ENCODE results near the gene CYP11A1.

The CYP11A1 gene

GRCh38 chr15:74347757-74348250 lies 19.6 kb downstream of the CYP11A1 start:
- no peak for DNase-seq (ENCODE audit: low read depth in 3 of 3)

- DNase-seq (ENCODE audit: low read depth in 3 of 3), result no peak
Measured at GRCh38 chr15:74345051-74345450, 22.4 kb downstream of the CYP11A1 start.

DNA sequence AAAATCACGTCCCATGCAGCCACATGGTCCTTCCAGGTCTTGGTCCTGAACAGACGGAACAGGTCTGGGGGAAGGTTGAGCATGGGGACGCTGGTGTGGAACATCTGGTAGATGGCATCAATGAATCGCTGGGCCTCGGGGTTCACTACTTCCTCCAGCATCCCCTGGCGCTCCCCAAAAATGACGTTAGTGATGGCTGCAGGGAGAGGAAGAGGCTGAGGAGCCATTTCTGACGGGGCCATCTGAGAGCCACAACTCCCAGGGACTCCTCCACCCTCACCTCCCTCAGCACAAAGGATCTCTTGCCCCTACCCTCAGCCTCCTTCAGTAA lies 23.7 kb downstream of the CYP11A1 start:
- DNase-seq (ENCODE audit: low read depth in 3 of 3), result no peak

DNA sequence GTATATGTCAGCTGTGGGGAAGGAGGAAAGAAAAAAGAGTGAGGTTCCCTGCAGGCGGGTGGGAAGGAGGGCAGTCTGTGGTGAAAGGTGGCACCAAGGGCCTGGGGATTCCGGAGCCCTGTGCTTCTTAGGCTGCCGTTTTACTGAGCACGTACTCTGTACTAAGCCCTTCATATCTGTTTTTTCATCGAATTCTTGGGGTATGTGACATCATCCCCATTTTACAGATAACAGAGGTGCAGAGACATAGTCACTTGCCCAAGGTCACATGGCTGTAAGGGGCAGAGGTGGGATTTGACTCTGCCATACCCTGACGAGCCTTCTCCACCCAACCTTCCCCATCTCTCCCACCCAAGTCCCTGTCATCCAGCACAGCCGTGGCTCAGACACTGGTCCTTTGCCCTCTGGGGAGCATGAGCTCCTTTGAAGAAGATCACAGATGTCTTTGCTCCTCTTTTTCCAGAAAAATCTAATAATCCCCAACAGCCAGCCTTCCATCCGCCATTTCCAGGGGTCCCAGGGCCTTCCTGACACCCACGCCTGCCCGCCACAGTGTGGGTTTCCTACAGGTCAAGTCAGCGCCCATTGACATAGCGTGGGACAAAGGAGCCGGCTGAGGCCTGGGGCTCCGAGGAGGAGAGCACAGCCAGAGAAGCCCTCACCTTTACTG lies 24.2 kb downstream of the CYP11A1 start:
- no peak for DNase-seq (ENCODE audit: low read depth in 3 of 3)

DNA sequence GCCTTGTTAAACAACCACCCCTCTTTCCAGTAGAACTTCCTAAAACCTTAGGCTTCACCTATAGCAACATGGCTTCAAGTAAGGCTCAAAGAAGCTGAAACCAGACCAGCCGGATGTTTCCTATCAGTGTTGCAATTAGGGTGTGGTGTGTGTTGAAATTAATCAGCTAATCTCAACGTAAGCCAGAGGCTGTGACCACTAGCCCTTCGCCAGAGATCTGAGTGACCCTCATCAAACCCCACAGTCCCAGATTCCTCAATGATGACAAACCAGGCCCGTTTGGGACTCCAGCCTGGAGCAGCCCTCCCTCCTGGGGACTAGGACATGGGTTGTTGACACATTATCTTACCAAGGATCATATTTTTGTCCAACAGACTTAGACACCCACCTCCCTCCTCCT lies 27.3 kb downstream of the CYP11A1 start:
- no peak for DNase-seq (ENCODE audit: low read depth in 3 of 3)

DNA sequence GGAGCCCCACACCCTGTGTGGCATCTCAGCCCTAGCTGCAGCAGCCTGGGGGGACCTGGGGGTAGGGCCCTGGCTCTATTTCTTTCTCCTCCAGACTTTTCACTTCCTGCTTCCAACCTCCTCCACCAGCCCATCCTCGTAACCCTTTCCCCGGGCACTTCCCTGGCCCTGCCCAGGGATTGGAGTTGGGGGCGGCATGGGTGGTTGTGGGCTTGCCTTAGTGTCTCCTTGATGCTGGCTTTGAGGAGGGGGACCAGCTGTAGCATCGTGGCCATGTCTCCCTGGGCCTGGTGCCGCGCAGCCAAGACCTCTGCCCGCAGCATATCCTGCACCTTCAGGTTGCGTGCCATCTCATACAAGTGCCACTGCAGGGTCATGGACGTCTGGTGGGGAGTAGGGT lies 28.1 kb downstream of the CYP11A1 start:
- no peak for DNase-seq (ENCODE audit: low read depth in 3 of 3)

DNA sequence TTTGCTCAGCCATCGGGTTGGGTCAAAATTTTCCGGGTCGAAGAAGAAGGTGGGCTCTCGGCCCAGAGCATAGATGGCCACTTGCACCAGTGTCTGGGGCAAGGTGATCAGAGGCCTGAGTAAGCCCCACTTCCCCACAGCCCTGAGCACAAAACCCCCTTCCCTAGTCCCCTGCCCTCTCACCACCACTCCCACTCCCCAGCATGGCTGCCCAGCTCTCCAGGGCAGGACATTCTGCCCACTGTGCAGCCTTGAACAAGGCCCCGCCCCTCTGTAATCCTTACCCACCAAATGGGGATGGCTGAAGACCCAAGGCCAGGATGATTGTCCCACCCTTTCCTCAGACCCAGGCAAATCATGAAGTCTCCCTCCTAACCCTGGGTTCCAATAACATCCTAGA lies 28.8 kb downstream of the CYP11A1 start:
- DNase-seq (ENCODE audit: low read depth in 3 of 3), result no peak

GRCh38 chr15:74337607-74338211 lies 29.7 kb downstream of the CYP11A1 start:
- no peak for DNase-seq (ENCODE audit: low read depth in 3 of 3)

GRCh38 chr15:74337146-74337545 lies 30.3 kb downstream of the CYP11A1 start:
- no peak for DNase-seq (ENCODE audit: low read depth in 3 of 3)

DNA sequence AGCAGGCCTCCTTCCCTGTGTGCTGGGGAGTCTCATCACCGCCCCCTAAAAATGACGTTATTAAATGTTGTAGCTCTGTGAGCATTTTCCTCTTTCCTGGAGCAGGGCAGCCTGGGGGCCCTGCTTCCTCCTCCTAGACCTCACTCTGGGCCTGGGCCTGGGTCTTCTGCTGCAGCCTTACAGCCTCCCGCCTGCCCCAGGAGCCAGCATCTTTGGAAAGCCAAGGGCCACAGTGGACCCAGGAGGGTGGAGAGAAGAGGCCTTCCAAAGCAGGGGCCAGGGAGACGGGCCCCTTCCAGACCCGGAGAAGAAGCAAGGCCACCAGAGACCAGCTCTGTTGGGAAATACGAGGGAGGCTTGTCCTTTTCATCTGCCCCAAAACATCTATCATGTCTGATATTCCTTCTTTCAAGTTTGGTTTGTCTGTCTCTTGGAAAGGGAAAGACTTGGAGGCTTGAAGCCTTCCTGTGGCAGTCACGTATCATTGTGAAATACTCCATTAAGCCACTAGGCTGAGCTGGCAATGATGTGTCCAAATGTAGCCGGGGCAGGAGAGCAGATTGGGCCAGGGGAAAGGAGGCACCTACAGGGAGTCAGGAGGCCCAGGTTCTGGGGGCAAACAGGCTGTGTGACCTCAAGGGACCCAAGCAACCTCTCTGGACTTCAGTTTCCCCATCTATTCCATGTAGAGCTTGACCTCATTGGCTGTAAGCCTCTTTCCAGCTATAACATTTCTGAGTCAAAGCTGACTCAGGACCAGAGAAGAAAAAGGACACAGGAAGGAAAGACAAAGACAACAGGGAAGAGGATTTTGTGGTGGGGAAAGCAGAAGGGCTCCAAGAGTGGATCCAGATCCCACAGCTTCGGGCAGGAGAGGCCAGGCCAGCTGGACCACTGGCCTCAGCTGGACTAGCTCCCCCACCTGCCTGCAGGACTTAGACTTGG lies 31.1 kb downstream of the CYP11A1 start:
- DNase-seq (ENCODE audit: low read depth in 3 of 3), result no peak

DNA sequence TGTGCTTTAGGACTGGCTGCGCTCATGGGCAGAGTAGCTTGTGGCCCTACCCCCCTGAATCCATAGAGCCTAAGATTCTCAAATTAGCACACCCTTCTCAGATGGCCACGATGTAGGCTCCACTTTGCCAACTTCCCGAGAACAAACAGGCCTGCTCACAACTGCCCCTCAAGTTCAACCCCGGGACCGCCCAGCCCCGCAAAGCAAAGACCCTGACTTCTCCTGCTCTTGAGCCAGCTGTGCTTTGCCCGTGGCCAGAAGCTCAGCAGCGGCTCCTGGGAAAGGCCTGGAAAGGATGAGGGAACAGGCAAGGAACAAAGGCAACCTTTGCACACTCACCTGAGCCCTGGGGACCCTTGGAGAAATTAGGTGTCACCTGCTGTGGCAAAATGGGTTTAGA lies 32.0 kb downstream of the CYP11A1 start:
- no peak for DNase-seq (ENCODE audit: low read depth in 3 of 3)

GRCh38 chr15:74334127-74334526 lies 33.3 kb downstream of the CYP11A1 start:
- DNase-seq (ENCODE audit: low read depth in 3 of 3), result no peak

GRCh38 chr15:74333662-74334061 lies 33.8 kb downstream of the CYP11A1 start:
- no peak for DNase-seq (ENCODE audit: low read depth in 3 of 3)

DNA sequence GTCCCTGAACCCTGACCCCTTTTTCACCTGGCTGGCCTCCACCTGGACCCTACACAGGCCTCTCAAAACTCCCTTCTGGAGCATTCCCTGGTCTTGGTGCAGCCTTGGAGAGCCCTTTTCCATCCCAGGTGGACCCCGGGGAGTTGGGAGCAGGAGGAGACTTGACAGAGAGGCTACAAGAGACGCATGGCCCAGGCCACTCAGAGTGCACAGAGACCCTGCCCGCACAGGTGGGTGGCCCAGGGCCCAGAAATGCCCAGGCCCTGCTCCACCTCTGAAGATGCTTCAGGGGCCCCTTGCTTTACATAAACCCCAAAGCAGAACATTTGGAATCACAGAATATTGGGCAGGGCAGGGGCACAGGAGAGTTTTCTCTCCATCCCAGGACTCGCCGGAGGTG lies 34.4 kb downstream of the CYP11A1 start:
- DNase-seq (ENCODE audit: low read depth in 3 of 3), result no peak

GRCh38 chr15:74332611-74333010 lies 34.8 kb downstream of the CYP11A1 start:
- DNase-seq (ENCODE audit: low read depth in 3 of 3), result no peak

GRCh38 chr15:74332011-74332410 lies 35.4 kb downstream of the CYP11A1 start:
- no peak for DNase-seq (ENCODE audit: low read depth in 3 of 3)

DNA sequence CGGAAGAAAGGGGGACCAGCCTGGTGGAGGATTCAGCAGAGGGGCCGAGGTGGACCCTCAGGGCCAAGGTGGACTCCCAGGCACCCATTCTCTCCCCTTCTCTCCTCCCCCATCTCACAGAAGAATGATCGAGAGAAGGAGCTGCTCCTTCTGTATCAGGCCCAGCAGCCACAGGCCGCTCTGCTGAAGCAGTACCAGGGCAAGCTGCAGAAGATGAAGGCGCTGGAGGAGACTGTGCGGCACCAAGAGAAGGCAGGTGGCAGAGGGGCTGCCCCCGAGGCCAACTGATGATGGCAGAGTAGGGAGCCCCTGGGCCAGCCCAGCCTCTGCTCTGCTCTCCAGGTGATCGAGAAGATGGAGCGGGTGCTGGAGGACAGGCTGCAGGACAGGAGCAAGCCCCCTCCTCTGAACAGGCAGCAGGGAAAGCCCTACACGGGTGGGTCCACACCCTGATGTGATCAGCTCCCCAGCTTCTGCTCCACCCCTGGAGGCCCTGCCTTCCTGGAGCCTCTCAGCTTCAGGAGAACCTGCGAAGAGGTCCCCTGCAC lies 36.5 kb downstream of the CYP11A1 start:
- DNase-seq (ENCODE audit: low read depth in 3 of 3), result no peak

DNA sequence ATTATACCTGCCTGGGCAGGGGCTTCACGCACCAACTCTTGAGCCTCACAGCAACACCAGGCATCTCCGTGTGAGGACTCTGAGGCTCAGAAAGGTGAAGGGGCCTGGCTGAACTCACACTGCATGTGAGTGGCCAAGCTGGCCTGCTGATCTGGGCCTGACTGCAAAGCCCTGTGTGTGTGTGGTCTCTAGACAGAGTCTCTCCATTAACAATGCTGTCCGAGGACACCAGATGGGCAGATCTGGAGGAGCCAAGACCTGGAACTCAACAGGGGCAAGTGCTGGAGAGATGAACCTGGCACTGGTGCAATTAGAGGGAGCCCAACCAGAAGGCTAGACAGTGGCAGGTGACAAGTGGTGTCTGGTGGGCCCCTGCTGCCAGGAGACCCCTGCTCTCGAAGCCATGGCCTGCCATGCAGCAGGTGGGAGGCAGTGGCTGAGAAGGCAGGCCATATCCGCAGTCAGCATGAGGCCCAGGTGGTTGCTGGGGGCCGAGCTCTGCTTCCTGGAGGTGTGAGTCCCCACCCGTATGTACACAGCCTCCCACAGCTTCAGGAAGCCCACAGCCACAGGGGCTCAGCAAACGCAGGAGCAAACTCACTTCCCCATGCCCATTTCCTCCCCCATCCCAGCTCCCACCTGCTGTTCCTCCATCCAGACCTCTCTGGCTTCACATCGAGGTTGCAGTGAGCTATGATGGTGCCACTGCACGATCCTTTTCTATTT lies 39.0 kb downstream of the CYP11A1 start:
- no peak for DNase-seq (ENCODE audit: low read depth in 3 of 3)

DNA sequence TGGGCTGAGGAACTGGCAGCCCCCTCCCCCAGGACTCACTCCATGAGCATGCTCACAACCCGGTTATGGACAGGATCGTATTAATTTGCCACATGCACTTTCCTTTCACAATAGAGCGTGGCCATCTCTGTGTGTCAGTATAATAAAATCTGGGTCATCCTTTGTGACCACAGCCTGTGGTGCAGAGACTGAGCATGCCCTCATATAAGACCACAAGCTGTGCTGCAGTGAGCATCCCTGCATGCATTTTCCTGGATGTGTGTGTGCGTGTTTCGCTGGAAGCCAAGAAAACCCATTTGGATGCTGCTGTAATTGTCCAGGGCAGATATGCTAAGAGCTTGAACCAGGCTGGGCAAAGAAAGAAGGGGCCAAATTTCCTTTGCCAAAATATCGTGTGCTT lies 39.7 kb downstream of the CYP11A1 start:
- DNase-seq (ENCODE audit: low read depth in 3 of 3), result no peak

GRCh38 chr15:74326746-74327145 lies 40.7 kb downstream of the CYP11A1 start:
- no peak for DNase-seq (ENCODE audit: low read depth in 3 of 3)

- DNase-seq (ENCODE audit: low read depth in 3 of 3), result no peak
Measured at GRCh38 chr15:74324714-74325113, 42.7 kb downstream of the CYP11A1 start.
